NCI-H345 treated with DMSO at 0.1 percent for 48 hours (cell line): ENCODE results near the gene SAMSN1.
"Not testable (repeated sequence)": the region's sequence is repeated elsewhere in the genome, so short reads cannot be mapped to it uniquely, and the experiment has no call there.

Experiments
- DNase-seq: peaks from one replicate; lab custom pipeline; 2025; ENCODE audit not compliant: unreplicated experiment; lab: John Stamatoyannopoulos, UW

The SAMSN1 gene

DNA sequence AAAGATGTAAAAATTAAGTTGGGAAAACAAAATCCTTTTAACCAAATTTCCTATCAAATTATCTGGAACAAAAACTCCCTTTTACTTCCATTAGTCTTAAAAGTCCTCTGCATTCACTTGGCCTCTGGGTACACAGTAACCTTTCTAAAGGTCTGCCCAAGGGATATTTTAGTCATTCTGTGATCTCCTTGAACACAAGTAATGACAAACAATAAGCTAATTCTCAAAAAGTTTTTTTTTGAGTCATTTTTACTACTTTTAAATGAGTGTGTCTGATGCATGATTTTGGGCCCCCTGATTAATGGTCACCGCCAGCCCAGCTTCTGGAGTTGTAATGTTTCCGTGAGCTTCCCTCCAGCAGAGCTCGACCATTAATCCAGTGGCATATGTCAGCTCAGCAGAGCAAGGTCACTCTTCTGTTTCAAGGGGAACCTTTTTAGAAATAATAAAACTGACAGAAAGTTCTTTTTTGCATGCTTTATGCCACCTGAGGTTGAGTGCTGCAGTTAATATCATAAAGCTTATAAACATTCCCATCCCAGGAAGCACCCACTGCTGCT lies 14.3 kb downstream of the SAMSN1 start:
- DNase-seq, result no peak

DNA sequence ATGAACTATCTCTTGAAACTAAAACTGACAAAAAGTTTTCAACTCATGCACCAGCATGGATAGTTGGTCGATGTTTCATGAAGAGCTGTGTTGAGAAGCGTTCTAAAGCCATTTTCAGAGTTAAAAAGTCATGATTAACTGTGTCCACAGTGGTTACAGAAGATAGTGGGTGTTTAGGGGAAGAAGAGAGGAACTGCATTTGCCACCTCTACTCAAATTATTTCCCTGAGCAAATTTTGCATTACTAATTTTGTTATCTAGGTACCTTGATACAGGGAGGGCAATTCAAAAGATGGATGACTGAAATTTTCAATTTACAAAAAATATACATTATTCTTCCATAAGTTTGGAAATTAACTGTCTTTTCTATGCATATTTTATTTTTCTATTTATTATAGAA lies 15.5 kb downstream of the SAMSN1 start:
- DNase-seq, result no peak

- DNase-seq, result no peak
These were observed 17.3 kb downstream of the SAMSN1 start for GRCh38 chr21:14528815-14529214.

DNA sequence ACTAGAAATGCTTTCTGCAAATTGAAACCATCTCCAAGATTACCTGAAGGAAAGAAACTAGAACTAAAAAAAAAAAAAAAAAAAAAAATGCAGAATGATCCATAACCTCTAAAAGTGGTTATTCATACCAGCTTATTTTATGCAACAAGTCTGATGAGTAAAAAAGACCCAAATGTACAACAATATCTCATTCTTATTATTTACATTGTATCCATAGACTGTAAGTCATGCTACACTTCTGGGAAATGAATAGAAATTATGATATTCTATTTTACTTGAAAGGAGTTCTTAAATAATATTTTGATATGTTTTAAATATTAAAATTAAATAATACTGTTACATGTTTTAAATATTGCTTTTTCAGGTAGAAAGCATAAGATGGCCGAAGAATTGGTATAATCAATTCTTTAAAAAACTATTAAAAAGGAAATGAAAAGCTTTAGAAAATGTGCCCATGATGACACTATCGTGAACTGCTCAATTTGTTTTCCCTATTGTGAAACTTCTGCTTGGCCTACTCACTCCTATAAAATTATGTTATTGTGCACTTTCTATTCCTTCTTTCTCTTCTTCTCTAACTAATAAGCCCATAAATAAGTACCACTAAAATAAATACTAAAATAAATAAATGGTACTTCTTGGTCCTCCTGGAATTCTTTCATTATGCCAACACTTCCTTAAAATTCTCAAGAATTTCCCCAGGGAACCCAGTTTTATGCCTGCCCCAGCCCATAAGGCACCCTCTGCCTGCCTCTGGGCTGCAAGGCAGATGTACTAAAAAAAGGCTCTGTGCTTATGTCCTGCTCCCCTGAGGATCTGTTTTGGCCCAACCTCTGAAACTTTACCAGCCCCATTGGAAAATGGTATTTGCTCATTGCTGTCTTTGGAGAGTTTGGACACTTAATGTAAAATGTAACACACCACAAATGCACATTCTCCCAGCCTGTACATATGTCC lies 18.1 kb downstream of the SAMSN1 start:
- DNase-seq, result no peak

GRCh38 chr21:14526836-14527695 lies 19.0 kb downstream of the SAMSN1 start:
- DNase-seq, result no peak

GRCh38 chr21:14526199-14526598 lies 19.9 kb downstream of the SAMSN1 start:
- DNase-seq, result no peak

- no peak for DNase-seq
These were observed 22.9 kb downstream of the SAMSN1 start for GRCh38 chr21:14523234-14523633.

- no peak for DNase-seq
These were observed 23.4 kb downstream of the SAMSN1 start for GRCh38 chr21:14522736-14523135.

DNA sequence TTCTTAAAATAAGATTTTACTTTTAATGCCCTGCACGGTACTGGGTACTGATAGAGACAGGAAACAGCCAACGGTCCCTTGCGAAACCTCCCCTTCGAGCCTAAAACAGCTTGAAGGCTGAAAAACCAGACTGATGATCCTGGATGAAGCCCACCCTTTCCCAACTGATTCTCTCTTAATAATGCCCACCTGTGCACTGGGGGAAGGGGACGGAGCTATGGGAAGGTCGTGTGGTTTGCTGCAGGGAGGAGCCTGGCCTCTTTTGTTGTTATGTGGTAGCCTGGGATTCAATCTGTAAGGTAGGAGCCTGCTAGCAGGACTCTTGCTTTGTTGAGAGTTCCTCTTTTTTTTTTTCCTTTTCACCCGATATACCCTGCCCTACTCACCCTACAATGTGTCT lies 25.6 kb downstream of the SAMSN1 start:
- DNase-seq, result no peak

GRCh38 chr21:14519000-14519399 lies 27.1 kb downstream of the SAMSN1 start:
- DNase-seq, result no peak

- DNase-seq, result no peak
These were observed 32.3 kb downstream of the SAMSN1 start for GRCh38 chr21:14513804-14514203.

- DNase-seq, result not testable (repeated sequence)
These were observed 39.2 kb downstream of the SAMSN1 start for GRCh38 chr21:14506859-14507457.

DNA sequence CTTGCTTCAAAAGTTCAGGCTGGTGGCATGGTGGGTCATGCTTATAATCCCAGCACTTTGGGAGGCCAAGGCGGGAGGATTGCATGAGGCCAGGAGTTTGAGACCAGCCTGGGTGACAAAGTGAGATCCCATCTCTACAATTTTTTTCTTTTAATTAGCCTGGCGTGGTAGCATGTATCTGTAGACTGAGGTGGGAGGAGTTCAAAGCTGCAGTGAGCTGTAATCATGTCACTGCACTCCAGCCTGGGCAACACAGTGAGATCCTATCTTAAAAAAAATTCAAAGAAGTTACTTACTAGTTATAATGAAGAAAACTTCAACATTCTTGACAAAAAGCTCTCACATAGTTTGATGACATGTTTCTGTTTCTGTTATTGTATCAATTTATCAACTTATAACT lies 45.2 kb downstream of the SAMSN1 start:
- no peak for DNase-seq

GRCh38 chr21:14499316-14499715 lies 46.8 kb downstream of the SAMSN1 start:
- DNase-seq, result no peak

GRCh38 chr21:14497825-14498224 lies 48.3 kb downstream of the SAMSN1 start:
- DNase-seq, result no peak

GRCh38 chr21:14495075-14495474 lies 51.0 kb downstream of the SAMSN1 start:
- DNase-seq, result no peak

- DNase-seq, result not testable (repeated sequence)
These were observed 51.9 kb downstream of the SAMSN1 start for GRCh38 chr21:14494181-14494580.

DNA sequence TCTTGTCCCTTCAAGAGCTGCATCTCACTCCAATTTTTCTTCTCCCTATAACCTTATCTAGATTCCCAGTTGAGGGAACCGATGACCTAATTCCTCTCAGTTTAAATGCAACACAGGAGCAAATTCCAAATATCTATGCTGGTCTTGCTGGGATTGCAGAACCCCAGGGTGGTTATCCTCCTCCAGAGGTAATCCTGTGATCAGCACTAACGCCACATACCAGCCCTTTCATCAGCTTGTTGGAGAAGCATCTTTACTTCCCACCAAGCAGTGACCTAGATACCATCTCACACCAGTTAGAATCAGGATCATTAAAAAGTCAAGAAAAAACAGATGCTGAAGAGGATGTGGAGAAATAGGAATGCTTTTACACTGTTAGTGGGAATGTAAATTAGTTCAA lies 52.4 kb downstream of the SAMSN1 start:
- no peak for DNase-seq

DNA sequence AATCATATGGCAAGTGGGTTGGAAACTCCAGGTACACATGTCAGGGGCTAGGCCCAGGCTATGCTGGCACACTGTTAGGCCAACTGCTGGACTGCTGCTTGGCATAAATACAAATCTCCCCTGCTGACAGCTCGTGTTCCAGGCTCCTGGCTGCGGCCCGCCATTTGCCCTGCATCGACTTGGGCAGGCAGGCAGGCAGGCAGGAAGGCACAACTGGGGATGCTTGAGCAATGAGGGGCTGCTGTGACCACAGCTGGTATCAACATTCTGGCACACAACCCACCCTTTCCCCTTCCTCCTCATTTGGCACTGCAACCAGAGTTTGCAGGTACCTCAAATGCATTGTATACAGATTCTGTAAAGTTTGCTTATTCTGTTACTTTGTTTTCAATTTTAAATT lies 53.2 kb downstream of the SAMSN1 start:
- DNase-seq, result no peak

DNA sequence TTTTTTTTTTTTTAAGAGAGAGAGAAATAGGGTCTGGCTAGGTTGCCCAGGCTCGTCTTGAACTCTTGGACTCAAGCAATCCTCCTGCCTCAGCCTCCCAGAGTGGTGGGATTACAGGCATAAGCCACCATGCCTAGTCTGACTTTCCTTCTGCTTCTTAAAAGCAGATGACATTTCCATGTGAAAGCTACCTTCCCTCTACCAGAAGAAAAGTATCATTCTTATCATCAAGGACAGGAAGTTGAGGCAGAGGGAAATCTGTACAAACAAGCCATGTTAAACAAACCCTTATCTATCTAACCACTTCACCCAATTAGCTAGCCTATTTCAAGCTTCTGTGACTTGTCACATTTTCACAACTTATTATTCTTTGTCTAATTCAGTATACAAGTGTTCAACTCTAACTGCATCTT lies 54.8 kb downstream of the SAMSN1 start:
- no peak for DNase-seq

DNA sequence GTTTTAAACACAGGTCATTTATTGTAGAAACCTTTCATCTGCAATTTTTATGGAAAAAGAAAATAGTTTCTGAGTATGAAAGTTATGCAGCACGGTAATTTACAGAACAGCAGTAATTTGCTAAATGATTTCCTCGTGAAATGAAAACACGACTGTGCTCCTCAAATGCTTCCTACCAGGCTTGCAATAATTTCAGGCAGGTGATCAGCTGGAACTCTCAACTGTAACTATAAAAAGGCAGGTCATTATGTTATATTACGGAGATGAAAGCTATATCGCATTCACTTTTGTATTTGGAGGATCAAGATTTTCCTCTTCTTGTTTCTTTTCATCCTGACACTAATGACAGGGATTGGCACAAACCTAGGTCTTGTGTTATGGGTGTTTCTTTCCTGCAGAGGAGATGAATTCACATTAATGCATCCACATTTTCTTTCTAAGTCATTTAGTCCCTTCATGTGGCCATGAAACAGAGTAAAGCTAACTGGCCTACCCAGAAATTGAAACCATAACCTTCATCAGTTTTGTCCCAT lies 57.4 kb downstream of the SAMSN1 start:
- no peak for DNase-seq
